IPS-18a (cell line): Measurements from ENCODE around the gene CSNK2A1.

Experiments used
- H3K27ac ChIP-seq: one replicate; pipeline ENCODE4 v1.5.1; 2013; ENCODE audit warnings: low read length
- H3K27me3 ChIP-seq: one replicate; pipeline ENCODE4 v1.6.1; 2013; ENCODE audit warnings: mild to moderate bottlenecking, low read length; ENCODE audit not compliant: control insufficient read depth, insufficient read depth
- H3K36me3 ChIP-seq: one replicate; pipeline ENCODE4 v1.6.1; 2013; ENCODE audit warnings: low read depth, low read length; ENCODE audit not compliant: control insufficient read depth
- H3K4me1 ChIP-seq: one replicate; pipeline ENCODE4 v1.6.1; 2013; ENCODE audit warnings: low read depth, low read length; ENCODE audit not compliant: control insufficient read depth
- H3K4me3 ChIP-seq: one replicate; pipeline ENCODE4 v1.5.1; 2013; ENCODE audit warnings: low read length
- H3K9ac ChIP-seq: one replicate; pipeline ENCODE4 v1.6.1; 2013; ENCODE audit warnings: mild to moderate bottlenecking, low read length, moderate library complexity
- H3K9me3 ChIP-seq: one replicate; pipeline ENCODE4 v1.6.1; 2013; ENCODE audit warnings: low read depth, low read length; ENCODE audit not compliant: control insufficient read depth

CSNK2A1 gene

GRCh38 chr20:431012-431904, 112.3 kb downstream of the CSNK2A1 start:
- peaks cover 19% of the 10 kb centered on the region for H3K27me3 ChIP-seq
- H3K4me3 ChIP-seq = no peak overlapping the region
- no peaks in the 10 kb centered on the region for H3K9me3 ChIP-seq
- H3K27ac ChIP-seq = no peak overlapping the region
- H3K4me1 ChIP-seq = peaks cover 9% of the 10 kb centered on the region
- no peak overlapping the region for H3K9ac ChIP-seq
- peaks cover 18% of the 10 kb centered on the region for H3K36me3 ChIP-seq

GRCh38 chr20:430091-430999, 113.2 kb downstream of the CSNK2A1 start:
- Histone ChIP-seq H3K4me1 (peaks cover 9% of the 10 kb centered on the region), H3K27me3 (peaks cover 9% of the 10 kb centered on the region), H3K9ac (no peak overlapping the region), H3K27ac (no peak overlapping the region), H3K36me3 (peaks cover 11% of the 10 kb centered on the region), H3K4me3 (no peak overlapping the region), H3K9me3 (no peaks in the 10 kb centered on the region)

- Histone ChIP-seq H3K27me3 (no peaks in the 10 kb centered on the region), H3K9ac (no peak overlapping the region), H3K9me3 (no peaks in the 10 kb centered on the region), H3K4me1 (no peaks in the 10 kb centered on the region), H3K36me3 (peaks cover 11% of the 10 kb centered on the region), H3K4me3 (no peak overlapping the region), H3K27ac (no peak overlapping the region)
Measured at GRCh38 chr20:428658-429200, 114.9 kb downstream of the CSNK2A1 start.

- no peak overlapping the region for H3K9ac ChIP-seq
- no peak overlapping the region for H3K4me3 ChIP-seq
- H3K36me3 ChIP-seq = peaks cover 11% of the 10 kb centered on the region
- no peak overlapping the region for H3K27ac ChIP-seq
- H3K4me1 ChIP-seq = no peaks in the 10 kb centered on the region
- no peaks in the 10 kb centered on the region for H3K27me3 ChIP-seq
- H3K9me3 ChIP-seq = no peaks in the 10 kb centered on the region
Measured at GRCh38 chr20:427849-428657, 115.5 kb downstream of the CSNK2A1 start.

- Histone ChIP-seq H3K36me3 (peaks cover 11% of the 10 kb centered on the region), H3K9me3 (no peaks in the 10 kb centered on the region), H3K4me3 (no peak overlapping the region), H3K27ac (no peak overlapping the region), H3K9ac (no peak overlapping the region), H3K4me1 (no peaks in the 10 kb centered on the region), H3K27me3 (no peaks in the 10 kb centered on the region)
Measured at GRCh38 chr20:427401-427800, 116.2 kb downstream of the CSNK2A1 start.

GRCh38 chr20:426566-426965, 117.0 kb downstream of the CSNK2A1 start:
- no peaks in the 10 kb centered on the region for H3K27me3 ChIP-seq
- no peak overlapping the region for H3K4me3 ChIP-seq
- no peaks in the 10 kb centered on the region for H3K4me1 ChIP-seq
- H3K9me3 ChIP-seq = no peaks in the 10 kb centered on the region
- H3K9ac ChIP-seq = no peak overlapping the region
- H3K36me3 ChIP-seq = peaks cover 18% of the 10 kb centered on the region
- H3K27ac ChIP-seq = no peak overlapping the region
